Fibroblast of villous mesenchyme (primary cell): ENCODE data around the gene UQCRHL. TPM values are rescaled to one million over a fixed set of nuclear protein-coding genes. Genes with fewer than 3 reads are reported as not detected.
"Not testable (repeated sequence)": the region's sequence is repeated elsewhere in the genome, so short reads cannot be mapped to it uniquely, and the experiment has no call there.

Source experiments
- DNase-seq: peaks from one replicate; pipeline ENCODE4 v3.0.0-alpha.2; 2010; ENCODE audit warnings: low read depth
- H3K4me3 ChIP-seq: 2 replicates; pipeline ENCODE4 v1.5.1; 2011; ENCODE audit warnings: low read depth, mild to moderate bottlenecking, low read length
- total RNA-seq: library from RNA; depleted of rRNA; stranded (reverse); fragments of >200 nt; gene quantifications from 2 replicates; pipeline ENCODE4 v1.2.3, GENCODE V29; 2012
- TF ChIP-seq, protein P1 (sequence below): IDR thresholded peaks from 2 replicates; pipeline ENCODE4 v1.5.1; 2012; ENCODE audit warnings: low read depth, mild to moderate bottlenecking, low read length; ENCODE audit not compliant: insufficient read depth

The UQCRHL gene
- 1.3 and 1.9 TPM in 2 replicates for total RNA-seq

DNA sequence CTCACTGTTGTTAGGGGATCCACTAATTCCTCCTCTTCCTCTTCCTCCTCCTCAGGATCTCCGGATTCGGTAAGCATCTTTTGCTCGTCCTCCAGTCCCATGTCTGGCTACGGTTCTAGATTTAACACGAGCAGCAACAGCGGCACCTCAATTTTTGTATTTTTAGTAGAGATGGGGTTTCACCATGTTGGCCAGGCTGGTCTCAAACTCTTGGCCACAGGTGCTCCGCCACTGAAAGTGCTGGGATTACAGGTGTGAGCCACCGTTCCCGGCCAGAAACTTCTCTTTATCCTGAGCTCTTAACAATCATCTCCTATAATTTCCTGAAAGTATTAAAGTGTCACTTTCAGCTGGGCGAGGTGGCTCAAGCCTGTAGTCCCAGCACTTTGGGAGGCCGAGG is at the start of gene UQCRHL:
TSS of gene UQCRHL (minus strand) at position 101 of the 400 bp plus-strand sequence. CDS start at position 101, 0 bp downstream.
- DNase-seq, result not testable (repeated sequence)

DNA sequence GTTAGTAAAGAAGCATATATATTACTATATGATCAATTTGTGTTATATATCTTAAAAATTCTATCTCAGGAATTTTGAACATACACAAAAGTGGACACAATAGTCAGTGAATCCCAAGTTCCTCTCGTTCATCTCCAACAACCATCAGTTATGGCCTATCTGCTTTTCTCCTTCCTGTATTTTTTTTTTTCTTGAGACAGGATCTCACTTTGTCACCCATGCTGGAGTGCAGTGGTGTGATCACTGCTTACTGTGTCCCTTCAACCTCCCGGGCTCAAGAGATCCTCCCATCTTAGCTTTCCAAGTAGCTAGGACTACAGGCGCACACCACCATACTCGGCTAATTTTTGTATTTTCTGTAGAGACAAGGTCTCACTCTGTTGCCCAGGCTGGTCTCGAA is 49.4 kb upstream of the UQCRHL start:
- DNase-seq, result no peak
- TF ChIP-seq, protein P1, sequence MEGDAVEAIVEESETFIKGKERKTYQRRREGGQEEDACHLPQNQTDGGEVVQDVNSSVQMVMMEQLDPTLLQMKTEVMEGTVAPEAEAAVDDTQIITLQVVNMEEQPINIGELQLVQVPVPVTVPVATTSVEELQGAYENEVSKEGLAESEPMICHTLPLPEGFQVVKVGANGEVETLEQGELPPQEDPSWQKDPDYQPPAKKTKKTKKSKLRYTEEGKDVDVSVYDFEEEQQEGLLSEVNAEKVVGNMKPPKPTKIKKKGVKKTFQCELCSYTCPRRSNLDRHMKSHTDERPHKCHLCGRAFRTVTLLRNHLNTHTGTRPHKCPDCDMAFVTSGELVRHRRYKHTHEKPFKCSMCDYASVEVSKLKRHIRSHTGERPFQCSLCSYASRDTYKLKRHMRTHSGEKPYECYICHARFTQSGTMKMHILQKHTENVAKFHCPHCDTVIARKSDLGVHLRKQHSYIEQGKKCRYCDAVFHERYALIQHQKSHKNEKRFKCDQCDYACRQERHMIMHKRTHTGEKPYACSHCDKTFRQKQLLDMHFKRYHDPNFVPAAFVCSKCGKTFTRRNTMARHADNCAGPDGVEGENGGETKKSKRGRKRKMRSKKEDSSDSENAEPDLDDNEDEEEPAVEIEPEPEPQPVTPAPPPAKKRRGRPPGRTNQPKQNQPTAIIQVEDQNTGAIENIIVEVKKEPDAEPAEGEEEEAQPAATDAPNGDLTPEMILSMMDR, result no peak
- H3K4me3 ChIP-seq, result no peak overlapping the region

More for the DNA sequence above, at the start of gene UQCRHL:
- H3K4me3 ChIP-seq, result not testable (repeated sequence)

DNA sequence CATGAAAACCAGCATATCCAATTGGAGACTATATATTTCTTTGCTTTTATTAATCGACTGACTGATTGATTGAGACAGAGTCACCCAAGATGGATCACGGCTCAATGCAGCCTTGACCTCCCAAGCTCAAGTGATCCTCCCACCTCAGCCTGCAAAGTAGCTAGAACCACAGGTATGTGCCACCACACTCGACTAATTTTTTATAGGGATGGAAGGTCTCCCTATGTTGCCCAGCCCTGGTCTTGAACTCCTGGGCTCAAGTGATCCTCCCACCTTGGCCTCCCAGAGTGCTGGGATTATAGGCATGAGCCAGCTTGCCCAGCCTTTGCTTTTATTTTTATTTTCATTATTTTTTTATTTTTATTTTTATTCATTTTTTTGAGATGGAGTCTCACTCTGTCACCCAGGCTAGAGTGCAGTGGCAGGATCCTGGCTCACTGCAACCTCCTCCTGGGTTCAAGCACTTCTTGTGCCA is 45.4 kb upstream of the UQCRHL start:
- no peak for DNase-seq
- TF ChIP-seq, protein P1, result no peak
- H3K4me3 ChIP-seq, result no peak overlapping the region

DNA sequence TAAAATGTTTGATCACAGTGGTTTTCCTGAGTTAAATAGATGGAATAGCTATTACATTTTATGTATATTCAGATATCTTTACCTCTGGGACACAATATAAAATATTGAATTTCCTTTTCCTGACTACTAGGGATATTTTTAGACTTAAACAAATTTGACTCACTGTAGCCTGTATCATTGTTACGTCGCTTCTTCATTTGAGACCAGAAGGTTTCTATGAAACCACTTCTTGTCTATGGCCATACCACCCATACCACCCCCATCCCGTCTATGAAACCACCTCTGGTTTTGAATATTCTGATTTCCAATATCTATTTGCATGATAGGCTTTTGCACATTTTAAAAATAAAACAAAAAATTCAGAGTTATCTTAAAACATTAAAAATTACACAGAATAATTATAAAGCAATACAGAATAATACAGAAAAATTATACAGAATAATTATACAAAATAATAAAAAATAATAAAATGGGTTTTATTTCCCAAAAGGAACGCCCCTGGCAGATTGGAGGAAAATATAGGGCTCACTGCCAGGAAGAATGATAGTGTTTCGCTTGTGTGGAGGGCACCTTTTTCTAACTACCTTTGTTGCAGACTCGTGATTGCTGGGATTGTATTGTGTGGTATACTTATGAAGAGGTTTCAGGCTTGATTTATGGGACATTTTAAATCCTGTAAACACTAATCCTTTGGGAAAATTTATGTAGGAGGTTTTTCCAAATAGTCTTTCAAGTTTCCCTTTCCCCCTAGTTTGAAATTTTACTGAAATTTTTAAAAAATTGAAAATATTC is 44.8 kb upstream of the UQCRHL start:
- no peak for DNase-seq
- TF ChIP-seq, protein P1, result no peak
- no peak overlapping the region for H3K4me3 ChIP-seq

DNA sequence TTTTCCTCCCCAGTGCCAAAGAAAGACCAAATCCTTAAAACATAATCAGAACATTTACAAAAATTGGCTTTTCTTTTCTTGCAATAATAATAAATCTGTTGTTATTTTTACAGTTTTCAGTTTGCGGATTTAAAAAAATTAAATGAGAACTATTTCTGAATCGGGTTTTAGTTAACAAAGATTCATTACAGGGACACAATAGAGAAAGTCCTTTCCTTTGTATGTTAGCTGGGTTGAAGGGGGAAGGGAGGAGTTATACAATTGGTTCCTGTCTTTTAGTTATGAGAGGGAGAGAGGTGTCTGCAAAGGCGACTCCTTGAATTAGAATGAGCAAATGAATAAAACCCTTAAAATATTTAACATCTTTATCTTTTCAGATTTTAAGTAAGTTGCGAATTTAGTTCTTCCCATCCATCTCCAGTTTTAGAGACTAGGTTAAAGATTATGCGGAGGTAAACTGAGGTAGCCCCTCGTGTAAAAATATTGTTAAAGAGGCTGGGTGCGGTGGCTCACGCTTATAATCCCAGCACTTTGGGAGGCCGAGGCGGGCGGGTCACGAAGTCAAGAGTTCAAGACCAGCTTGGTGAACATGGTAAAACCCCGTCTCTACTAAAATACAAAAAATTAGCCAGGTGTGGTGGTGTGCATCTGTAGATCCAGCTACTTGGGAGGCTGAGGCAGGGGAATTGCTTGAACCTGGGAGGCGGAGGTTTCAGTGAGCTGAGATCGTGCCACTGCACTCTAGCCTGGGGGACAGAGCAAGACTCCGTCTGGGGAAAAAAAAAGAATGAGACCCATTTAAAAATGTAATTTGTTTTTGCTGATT is 44.0 kb upstream of the UQCRHL start:
- TF ChIP-seq, protein P1, result no peak
- DNase-seq, result no peak
- H3K4me3 ChIP-seq, result no peak overlapping the region

DNA sequence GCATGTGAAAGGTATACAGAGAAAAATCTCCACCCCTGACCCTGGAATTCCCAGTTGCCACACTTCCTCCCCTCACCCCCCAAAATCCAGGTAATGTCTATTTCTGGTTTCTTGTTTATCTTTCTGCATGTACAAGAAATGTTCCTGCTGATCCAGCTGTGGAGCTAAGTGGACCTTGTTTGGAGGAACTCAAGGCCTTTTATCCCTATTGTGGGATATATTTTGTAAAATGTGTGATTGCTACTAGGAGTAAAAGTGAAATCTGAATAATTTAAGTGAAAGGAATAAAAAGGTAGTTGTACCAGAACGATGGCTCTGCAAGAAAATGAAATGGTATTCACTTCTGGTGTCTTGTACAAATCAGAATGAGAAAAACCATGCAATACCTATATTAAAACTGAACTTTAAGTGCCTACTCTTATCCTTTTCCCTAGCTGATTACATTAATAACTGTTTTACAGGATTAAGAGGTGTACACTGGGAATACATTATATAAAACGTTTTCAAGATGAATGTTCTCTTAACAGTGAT is 43.1 kb upstream of the UQCRHL start:
- DNase-seq, result peak; percentile 24
- peak overlapping the region; percentile 97 for H3K4me3 ChIP-seq
- TF ChIP-seq, protein P1, result no peak

DNA sequence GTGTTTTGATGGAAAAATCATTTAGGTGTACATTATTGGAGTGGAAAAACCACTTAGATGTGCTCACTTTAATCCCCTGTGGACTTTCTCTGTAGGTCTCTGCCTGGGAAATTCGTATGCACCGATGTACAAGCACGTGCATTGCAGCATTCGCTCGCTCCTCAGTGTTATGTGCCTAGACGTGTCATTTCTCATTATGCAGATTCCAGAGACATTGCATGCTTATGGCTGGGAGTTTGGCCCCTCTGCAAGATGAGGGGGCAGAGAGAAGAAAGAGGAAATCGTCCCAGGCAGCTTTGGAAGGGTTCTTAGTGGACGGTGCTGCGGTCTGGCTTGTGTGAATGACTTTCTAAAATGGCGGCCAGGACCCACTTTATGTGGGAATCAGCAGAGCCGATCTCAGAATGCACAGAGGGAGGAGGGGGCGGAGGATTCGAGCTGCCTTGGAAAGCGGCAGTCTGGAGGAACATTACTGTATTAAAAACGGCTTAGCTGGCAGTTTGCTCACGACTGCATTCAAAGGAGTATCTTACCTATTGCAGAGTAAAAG is 42.4 kb upstream of the UQCRHL start:
- peak; percentile 79 for DNase-seq
- TF ChIP-seq, protein P1, result no peak
- peak overlapping the region; percentile 97 for H3K4me3 ChIP-seq
